SK-N-SH (cell line): Measurements from ENCODE around the gene AGXT. TPM values are rescaled to one million over a fixed set of nuclear protein-coding genes. Genes with fewer than 3 reads are reported as not detected.

Experiments used
- CTCF ChIA-PET: fragments of 300-600, 350-600 bp; formaldehyde crosslinking; extraction: SDS; loops from one replicate; lab custom pipeline; 2021; lab: Yijun Ruan, JAX
- POLR2A ChIA-PET: fragments of 350-600 bp; sonication (Branson Sonifier 250); formaldehyde crosslinking; extraction: SDS; loops from one replicate; lab custom pipeline; 2020; ENCODE audit warnings: antibody characterized with exemption, inconsistent platforms; lab: Yijun Ruan, JAX
- DNase-seq: peaks from one replicate; pipeline ENCODE4 v3.0.0; 2012
- H2AFZ ChIP-seq: fragments of 200-600 bp; sonication (generic); 2 replicates; pipeline ENCODE4 v1.8.1; 2016; ENCODE audit warnings: antibody characterized with exemption, mild to moderate bottlenecking, low read depth
- H3F3A ChIP-seq: fragments of 200-600 bp; sonication (generic); replicated peaks from 2 replicates; pipeline ENCODE3; 2016; ENCODE audit warnings: antibody characterized with exemption, mild to moderate bottlenecking; ENCODE audit not compliant: insufficient read depth
- H3K27ac ChIP-seq, 2 experiments: fragments of 200-500 bp in 1 of 2; fragments of 200-600 bp in 1 of 2; sonication (Bioruptor generic) in 1 of 2; sonication (generic), shearing (Covaris generic) in 1 of 2; 2 replicates each; pipeline versions ENCODE4 v1.5.1 to v1.6.1; 2014 to 2016; ENCODE audit warnings: low read depth in 2 of 2, inconsistent platforms in 1 of 2, low read length in 1 of 2, mild to moderate bottlenecking in 1 of 2, mixed read lengths in 1 of 2
- H3K27me3 ChIP-seq: fragments of 200-600 bp; sonication (generic), shearing (Covaris generic); 2 replicates; pipeline ENCODE4 v1.6.1; 2016; ENCODE audit warnings: mixed run types; ENCODE audit not compliant: insufficient read depth
- H3K36me3 ChIP-seq, 2 experiments: fragments of 200-500 bp in 1 of 2; fragments of 200-600 bp in 1 of 2; sonication (Bioruptor generic) in 1 of 2; sonication (generic) in 1 of 2; replicated peaks in 1 of 2; 2 replicates each; pipeline versions ENCODE3 to v1.5.1; 2014 to 2016; ENCODE audit warnings: low read length in 1 of 2, mild to moderate bottlenecking in 1 of 2; ENCODE audit not compliant: insufficient read depth in 2 of 2, control insufficient read depth in 1 of 2
- H3K4me1 ChIP-seq, 2 experiments: fragments of 200-500 bp in 1 of 2; fragments of 200-600 bp in 1 of 2; sonication (Bioruptor generic) in 1 of 2; sonication (generic), shearing (Covaris generic) in 1 of 2; 2 replicates each; pipeline versions ENCODE4 v1.5.1 to v1.6.1; 2014 to 2016; ENCODE audit warnings: low read depth in 1 of 2, low read length in 1 of 2, mixed run types in 1 of 2; ENCODE audit not compliant: insufficient read depth in 2 of 2, control insufficient read depth in 1 of 2
- H3K4me2 ChIP-seq: fragments of 200-600 bp; sonication (generic), shearing (Covaris generic); 2 replicates; pipeline ENCODE4 v1.6.1; 2017; ENCODE audit warnings: mixed run types
- H3K4me3 ChIP-seq, 2 experiments: fragments of 200-500 bp in 1 of 2; fragments of 200-600 bp in 1 of 2; sonication (Bioruptor generic) in 1 of 2; sonication (generic), shearing (Covaris generic) in 1 of 2; 2 replicates each; pipeline versions ENCODE4 v1.5.1 to v1.8.1; 2014 to 2016; ENCODE audit warnings: low read depth in 2 of 2, inconsistent platforms in 1 of 2, low read length in 1 of 2, mild to moderate bottlenecking in 1 of 2, mixed read lengths in 1 of 2, moderate library complexity in 1 of 2
- H3K79me2 ChIP-seq: fragments of 200-600 bp; sonication (generic); 2 replicates; pipeline ENCODE4 v1.8.1; 2017; ENCODE audit warnings: mild to moderate bottlenecking; ENCODE audit not compliant: insufficient read depth
- H3K9ac ChIP-seq: fragments of 200-600 bp; sonication (generic); 2 replicates; pipeline ENCODE4 v1.6.1; 2017; ENCODE audit warnings: mixed run types
- H3K9me2 ChIP-seq: fragments of 200-600 bp; sonication (generic); 2 replicates; pipeline ENCODE4 v1.6.1; 2017; ENCODE audit warnings: mixed run types
- H3K9me3 ChIP-seq: fragments of 200-600 bp; sonication (generic); 2 replicates; pipeline ENCODE4 v1.6.1; 2017; ENCODE audit warnings: mixed run types, mild to moderate bottlenecking, moderate library complexity
- H4K20me1 ChIP-seq: fragments of 200-600 bp; sonication (generic); 2 replicates; pipeline ENCODE4 v1.6.1; 2017; ENCODE audit warnings: mild to moderate bottlenecking, mixed run types; ENCODE audit not compliant: insufficient read depth
- CTCF ChIP-seq: fragments of 200-600 bp; sonication (generic); IDR thresholded peaks from 2 replicates; pipeline ENCODE4 v1.6.1; 2017; ENCODE audit warnings: antibody characterized with exemption, mild to moderate bottlenecking, moderate library complexity
- JUND ChIP-seq: IDR thresholded peaks from 2 replicates; pipeline ENCODE4 v1.4.0; 2012
- MAX ChIP-seq: IDR thresholded peaks from 2 replicates; pipeline ENCODE4 v1.4.0; 2012; ENCODE audit warnings: low read depth
- RAD21 ChIP-seq: IDR thresholded peaks from 2 replicates; pipeline ENCODE4 v1.6.1; 2012; ENCODE audit warnings: mild to moderate bottlenecking, low read length
- SMC3 ChIP-seq: IDR thresholded peaks from 2 replicates; pipeline ENCODE4 v1.6.1; 2012; ENCODE audit warnings: low read depth, low read length, improper control_type of control experiment
- WGBS: methylation state at CpG from one replicate; pipeline ENCODE4 v1.1.6; 2017; ENCODE audit warnings: low lambda C conversion rate; 5-methylcytosine and 5-hydroxymethylcytosine counted together
- polyA plus RNA-seq, 3 experiments: library from polyadenylated mRNA; depleted of rRNA; stranded (reverse); fragments of >200 nt; gene quantifications; 2 replicates each; pipeline ENCODE4 v1.2.3, GENCODE V29; 2012

AGXT gene
- polyA plus RNA-seq, 1 of the 3 experiments (the other 2 are of a cell fraction) = not detected

DNA sequence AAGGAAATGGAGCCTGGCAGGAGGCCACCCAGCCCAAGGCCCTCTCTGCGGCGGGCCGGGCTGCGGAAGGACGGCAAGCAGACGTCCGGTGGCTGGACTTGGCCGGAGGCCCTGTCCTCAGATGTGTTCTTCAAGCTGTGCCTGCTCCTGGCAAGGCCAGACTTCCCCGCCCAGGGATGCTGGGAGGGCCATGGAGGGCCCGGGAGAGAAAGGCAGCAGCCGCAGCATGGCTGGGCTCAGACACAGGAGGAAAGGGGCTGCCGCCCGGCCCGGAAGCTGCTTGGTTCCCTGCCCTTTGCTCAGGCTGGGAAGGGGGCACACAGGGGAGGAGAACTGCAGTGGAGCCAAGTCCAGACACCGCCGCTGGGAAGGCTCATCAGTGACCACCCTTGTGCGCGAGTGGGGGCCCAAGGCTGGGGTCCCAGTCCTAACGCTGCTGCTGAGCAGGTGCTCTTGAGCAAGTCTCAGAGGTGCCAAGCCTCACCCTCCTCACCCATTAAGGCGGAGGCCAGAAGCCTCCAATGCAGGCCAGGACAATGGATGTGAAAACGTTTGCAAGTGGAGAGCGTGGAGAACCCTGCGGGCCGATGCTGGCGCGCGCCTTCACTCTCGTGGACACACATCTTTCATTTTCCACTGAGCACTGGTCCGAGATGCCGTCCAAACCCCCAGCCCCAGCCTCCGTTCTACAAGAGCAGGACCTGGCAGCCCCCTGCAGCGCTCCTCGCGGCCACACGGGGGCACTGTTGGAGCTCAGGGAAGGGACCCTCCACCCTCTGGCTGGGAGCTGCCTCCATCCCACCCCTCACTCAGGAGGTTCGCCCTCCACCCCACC, 45.4 kb downstream of the AGXT start:
- H3K4me3 ChIP-seq = peak overlapping the region in 1 of 2 experiments; percentile 40; a peak in 1 of 4 replicates
- no peak overlapping the region for H2AFZ ChIP-seq
- no peaks in the 10 kb centered on the region for H3K36me3 ChIP-seq
- H3K79me2 ChIP-seq = no peaks in the 10 kb centered on the region
- no peaks in the 10 kb centered on the region for H3K9me3 ChIP-seq
- no peaks in the 10 kb centered on the region for H4K20me1 ChIP-seq
- H3K9me2 ChIP-seq = no peaks in the 10 kb centered on the region
- no peak overlapping the region for H3K4me2 ChIP-seq
- H3K4me1 ChIP-seq = peaks cover 3 to 52% of the 10 kb centered on the region in 2 experiments; a peak in 1 of 4 replicates
- no peak overlapping the region for H3K9ac ChIP-seq
- POLR2A ChIA-PET = interaction anchor here (0.6 to 0.8 kb wide), 2 partner anchors 61 to 164 kb away, joined by 3 read pairs; no protein-coding TSS in a partner anchor
- no peak for TF ChIP-seq JUND
- TF ChIP-seq CTCF = peak; percentile 93
- TF ChIP-seq MAX = no peak
- TF ChIP-seq SMC3 = peak; percentile 66
- peak; percentile 82 for TF ChIP-seq RAD21
- CTCF ChIA-PET = interaction anchor here (0.6 to 2.5 kb wide), 66 partner anchors 9 to 412 kb away, joined by 3 to 25 read pairs (median 3); partner anchors contain the start of gene MTERF4
- 36% methylated on average over 21 of the region's 36 CpGs for WGBS
- no peaks in the 10 kb centered on the region for H3K27me3 ChIP-seq
- H3K27ac ChIP-seq = no peak overlapping the region; a peak in 1 of 4 replicates
- H3F3A ChIP-seq = no peaks in the 10 kb centered on the region
- peak; percentile 94 for DNase-seq

DNA sequence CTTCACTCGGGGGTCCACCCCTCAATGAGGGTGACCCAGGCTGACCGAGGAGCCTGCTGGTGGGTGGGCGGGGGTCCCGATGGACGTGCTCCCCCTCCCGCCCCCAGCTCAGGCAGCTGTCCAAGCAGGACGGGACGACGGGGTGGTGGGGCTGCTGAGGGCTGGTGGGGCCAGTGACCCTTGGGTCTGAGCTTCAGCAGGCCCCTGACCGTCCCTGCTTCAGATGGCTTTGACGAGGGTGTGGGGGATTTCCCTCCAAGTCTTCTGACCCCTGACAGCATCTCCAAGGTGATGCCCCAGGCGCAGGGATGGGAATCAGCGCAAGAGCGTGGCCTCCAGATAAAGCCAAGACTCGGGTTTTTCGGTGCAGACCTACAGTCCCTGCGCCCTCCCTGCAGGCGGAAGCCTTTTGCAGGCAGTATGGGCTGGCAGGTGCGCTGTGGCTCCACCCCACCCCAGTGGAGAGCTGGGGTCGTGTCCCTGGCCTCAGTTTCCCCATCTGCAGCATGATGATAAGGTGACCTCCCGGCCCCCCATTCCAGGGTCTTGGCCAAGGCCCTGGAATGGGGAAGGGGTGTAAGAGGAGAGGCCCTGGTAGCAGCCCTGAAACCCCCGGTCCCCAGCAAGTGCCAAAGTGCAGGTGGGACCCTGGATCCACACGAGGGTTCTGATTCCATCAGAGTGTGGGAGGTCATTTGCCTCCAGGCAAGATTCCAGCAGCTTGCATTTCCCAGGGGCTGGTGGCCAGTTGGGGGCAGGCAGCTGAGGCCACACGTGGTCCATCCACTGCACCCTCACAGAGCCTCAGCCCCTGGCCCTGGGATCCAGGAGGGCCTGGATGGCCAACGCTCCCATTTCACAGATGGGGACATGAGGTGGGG, 46.3 kb downstream of the AGXT start:
- Histone ChIP-seq H3K9me2 (no peaks in the 10 kb centered on the region), H3F3A (no peaks in the 10 kb centered on the region), H3K4me2 (no peak overlapping the region), H4K20me1 (no peaks in the 10 kb centered on the region), H3K4me1 (peaks cover 3 to 48% of the 10 kb centered on the region in 2 experiments; a peak in 1 of 4 replicates), H3K79me2 (no peaks in the 10 kb centered on the region), H3K9me3 (no peaks in the 10 kb centered on the region), H3K9ac (no peak overlapping the region), H3K27ac (no peak overlapping the region), H2AFZ (no peak overlapping the region), H3K4me3 (peak overlapping the region in 1 of 2 experiments; percentile 40; a peak in 1 of 4 replicates), H3K27me3 (no peaks in the 10 kb centered on the region), H3K36me3 (no peaks in the 10 kb centered on the region)
- CTCF ChIA-PET = interaction anchor here (0.6 to 2.9 kb wide), 58 partner anchors 8 to 400 kb away, joined by 3 to 25 read pairs (median 3); partner anchors contain the start of gene MTERF4
- POLR2A ChIA-PET = interaction anchor here (0.6 to 0.8 kb wide), 2 partner anchors 60 to 164 kb away, joined by 3 read pairs; no protein-coding TSS in a partner anchor
- 43% methylated on average over 4 of the region's 25 CpGs for WGBS
- DNase-seq = no peak
- no peak for TF ChIP-seq SMC3
- TF ChIP-seq, all 33 proteins: peak for 0
